Activated CD4-positive, alpha-beta T cell treated with anti-CD3 and anti-CD28 coated beads, Interleukin-2, amount 50 U/mL, for 1 hour (primary cell): Measurements from ENCODE around the gene CTR9.

ENCODE experiments used
- DNase-seq: peaks from one replicate; pipeline ENCODE4 v3.0.0-alpha.2; 2020

Gene CTR9

DNA sequence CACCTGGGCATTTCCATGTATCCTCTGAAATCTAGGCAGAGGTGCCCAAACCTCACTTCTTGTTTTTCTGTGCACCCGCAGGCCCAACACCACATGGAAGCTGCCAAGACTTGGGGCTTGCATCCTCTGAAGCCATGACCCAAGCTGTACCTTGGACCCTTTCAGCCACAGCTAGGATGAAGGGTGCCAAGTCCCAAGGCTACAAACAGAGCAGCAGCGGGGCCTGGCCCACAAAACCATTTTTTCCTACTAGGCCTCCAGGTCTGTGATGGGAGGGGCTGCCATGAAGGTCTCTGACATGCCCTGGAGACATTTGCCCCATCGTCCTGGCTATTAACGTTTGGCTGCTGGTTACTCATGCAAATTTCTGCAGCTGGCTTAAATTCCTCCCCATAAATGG, 78.1 kb downstream of the CTR9 start:
- no peak for DNase-seq
